HG03039 (cell line): ENCODE data around the gene LRRC8B.
A peak's percentile ranks its signal among the peaks of the same experiment; 100 is the strongest.
"Not testable (repeated sequence)": the region's sequence is repeated elsewhere in the genome, so short reads cannot be mapped to it uniquely, and the experiment has no call there.

Experiments used
- ATAC-seq: cut with Tn5 transposase; IDR thresholded peaks from one replicate; pipeline ENCODE4 v1.9.1; 2021; ENCODE audit warnings: mild to moderate bottlenecking, moderate library complexity; ENCODE audit not compliant: unreplicated experiment

Gene LRRC8B

DNA sequence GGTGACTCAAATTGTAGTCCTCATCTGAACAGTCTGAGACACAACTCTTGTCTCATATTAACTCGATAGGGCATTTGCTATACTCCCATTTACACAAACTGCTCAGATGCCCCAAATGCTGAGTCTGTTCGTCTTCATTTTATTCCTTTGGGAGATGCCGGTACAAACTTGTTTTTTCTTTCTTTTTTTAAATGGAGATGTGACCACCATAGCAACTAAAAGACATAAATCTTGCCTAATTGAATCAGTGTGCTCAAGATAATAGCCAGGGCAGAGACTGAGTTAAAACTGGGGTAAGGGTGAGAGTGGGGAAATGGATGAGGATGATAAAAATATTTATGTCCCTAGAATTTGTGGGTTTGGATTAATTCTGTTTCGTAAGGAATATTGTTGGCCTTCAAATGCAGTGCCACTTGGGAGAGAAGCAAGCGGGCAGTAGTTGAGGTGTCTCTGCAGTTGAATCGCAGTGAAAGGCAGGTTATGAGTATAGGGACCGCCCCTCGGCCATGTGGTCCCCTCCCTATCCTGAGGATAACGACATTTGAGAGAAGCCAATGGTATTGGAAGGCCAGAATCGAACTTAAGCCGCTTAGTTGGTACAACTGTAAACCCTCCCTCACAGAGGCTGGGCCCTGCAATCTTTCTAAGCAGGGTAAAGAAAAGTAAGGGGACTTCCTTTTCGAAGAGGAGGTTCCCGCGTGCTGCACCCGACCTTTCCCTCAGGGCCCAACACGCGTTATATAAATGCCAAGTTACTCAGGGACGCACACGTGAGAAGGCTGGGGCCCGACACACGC, 859 bp upstream of the LRRC8B start:
- ATAC-seq = peak; percentile 27

DNA sequence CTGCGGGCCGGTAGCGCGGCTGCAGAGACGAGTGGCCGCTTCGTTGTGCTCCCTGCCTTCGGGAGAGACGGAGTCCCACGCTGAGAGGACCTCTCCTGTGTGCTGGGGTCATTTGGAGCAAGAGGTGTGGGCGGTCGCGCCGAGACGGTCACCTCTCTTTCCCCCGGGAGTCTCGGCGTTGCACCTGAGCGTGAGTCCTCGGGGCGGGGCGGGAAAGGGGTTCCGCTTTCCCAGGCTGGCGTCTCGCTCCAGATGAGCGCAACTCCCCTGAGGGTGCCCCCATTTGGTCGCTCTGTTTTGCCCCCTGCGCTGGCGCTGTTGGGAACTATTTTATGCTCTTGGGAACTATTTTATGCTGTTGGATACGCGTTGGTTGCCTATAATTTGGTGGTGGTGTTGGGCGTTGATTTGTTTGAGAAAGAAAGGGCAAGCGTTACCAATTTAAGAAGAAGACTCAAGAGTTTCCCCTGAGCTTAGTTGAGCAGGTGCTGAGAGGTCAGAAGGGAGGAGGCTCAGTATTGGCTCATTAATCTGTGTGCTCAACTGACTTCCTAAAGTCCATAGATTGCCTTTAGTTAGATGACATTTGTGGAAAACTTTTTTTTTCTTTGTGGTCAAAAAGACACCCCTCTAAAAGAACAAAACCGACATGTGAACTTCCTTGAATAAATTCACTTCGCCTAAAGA, 683 bp downstream of the LRRC8B start:
- peak; percentile 20 for ATAC-seq

DNA sequence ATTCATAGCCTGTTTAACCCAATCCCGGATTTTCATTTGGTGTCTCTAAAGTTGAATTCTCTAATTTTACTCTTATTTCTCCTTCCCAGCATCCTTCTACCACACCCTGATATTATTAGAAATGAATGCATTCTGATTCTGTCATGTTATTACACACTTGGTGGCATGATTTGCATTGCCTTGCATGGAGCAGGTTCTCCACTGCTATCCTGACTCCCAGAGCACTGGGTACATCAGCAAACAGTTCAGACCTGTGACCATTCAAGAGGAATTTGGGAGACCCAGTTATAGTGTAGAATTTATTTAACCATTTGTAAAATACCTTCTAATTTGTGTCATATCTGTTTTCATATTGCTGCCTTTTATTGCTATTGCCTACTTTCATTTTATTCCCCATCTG, 2.6 kb downstream of the LRRC8B start:
- no peak for ATAC-seq

DNA sequence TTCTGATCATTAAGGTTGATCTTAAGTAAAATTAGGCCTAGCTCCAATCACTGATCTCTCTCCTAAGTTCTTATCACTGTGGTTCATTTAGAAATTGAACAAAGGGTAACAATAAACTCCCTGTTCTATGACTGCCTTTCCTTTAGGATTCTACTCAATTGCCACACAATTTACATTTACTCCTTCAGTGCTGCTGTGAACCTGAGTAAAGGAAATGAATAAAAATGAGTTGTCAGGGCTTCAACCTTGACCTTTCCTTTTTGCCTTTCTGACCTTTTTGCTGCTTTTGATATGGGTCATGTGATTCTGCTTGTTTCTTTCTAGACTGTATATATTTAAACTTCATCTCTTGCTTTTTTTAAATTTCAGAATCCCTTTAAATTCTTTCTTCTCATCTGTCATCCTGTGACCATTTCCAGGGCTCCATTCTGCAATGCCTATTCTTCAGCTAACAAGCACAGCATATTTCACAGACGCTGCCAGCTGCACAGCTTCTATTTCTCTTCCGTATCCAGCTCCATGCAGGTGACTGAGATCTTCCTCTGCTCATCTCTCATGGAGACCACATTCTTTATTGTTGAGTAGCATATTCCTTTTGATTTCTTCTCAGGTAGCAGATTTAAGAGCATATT, 3.2 kb downstream of the LRRC8B start:
- ATAC-seq = no peak

DNA sequence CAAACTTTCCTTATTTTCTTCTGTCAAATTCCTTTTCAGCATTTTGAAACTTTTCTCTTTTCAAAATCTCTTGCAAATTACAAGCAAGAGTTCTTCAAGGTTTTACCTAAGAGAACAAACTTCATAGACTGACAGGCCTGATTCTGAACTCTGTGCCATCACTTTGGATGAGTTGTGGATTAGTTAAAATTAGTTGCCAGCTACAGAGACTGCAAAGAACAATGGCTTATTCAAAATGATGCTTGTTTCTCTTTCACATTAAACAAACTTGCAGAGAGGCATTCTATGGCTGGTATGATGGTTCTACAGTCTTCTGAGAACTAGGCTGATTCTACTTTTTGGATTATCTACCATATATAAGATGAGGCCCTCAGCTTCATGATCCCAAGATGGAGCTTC, 3.8 kb downstream of the LRRC8B start:
- no peak for ATAC-seq

DNA sequence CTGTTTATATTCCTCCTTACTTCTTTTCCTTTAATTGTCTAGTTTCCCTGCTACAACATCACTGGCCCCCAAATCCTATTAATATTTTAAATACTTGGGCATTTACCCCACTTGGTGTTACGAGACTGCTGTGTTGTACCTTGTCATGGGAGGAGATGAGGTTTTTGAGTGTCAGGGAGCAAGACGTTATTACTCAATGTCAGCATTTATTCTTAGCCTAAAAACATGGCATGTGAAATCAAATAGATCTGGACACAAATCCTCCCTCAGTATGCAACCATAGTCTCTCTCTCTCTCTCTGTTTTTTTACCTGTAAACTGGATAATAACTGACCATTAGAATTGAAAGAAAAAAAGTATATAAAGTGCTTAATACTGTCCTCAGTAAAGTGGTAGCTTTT, 4.6 kb downstream of the LRRC8B start:
- no peak for ATAC-seq

DNA sequence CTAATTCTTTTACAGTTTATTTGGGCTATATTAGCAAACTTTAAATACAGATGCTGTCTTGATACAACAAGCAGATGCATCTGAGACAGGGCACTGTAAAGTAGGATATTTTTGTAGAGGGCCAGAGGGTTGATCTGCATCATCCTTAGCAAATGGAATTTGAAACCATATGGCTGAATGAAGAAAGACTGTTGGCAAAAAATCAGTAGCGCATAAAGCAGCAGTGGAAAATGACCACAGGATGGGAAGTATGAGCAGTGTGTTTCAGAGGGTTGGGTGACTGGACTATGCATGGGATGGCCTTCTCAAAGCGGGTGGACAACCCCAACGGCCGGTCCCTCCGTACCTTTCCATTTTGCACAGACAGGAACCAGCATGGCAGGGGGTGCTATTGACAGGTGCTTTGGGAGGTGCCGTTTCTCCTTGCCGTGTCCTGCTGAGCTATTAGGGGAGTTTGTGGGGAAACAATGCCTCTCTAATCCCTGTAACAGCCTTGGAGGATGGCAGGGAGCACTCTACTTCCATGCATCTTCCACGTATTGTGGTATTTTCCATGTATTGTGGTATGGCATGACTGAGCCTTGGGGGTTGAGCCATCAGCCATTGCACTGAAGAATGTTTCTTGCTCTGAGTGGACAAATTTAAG, 5.9 kb downstream of the LRRC8B start:
- no peak for ATAC-seq

DNA sequence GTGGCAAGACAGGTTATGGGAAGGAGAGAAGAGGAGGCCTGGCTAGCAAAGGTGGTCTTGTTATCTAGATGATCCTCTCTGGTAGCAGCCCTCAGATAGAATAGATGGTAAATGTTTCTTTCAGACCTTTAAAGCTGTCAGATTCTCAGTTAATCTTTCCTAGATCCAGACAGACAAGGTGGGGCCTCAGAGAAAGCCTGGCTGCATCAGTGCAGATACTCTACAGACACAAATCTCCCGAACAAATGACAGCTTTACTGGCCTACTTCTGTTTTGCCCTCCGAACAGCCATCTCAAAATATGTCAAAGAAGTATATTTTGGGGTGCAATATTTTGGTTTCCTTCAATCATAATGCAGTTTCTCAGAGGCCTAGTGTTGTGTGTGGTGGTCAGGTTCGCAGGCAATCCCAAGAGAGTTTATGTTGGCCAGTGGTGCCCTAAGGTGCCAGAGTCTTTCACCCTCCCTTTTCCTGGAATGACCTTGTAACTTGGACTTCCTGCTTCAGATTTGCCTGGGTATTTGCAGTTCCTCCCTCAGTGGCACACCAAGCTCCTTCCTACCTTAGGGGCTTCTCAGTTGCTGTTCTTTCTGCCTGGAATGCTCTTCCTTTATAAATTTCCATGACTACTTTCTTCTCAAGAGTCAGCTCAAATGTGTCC, 7.0 kb downstream of the LRRC8B start:
- no peak for ATAC-seq

DNA sequence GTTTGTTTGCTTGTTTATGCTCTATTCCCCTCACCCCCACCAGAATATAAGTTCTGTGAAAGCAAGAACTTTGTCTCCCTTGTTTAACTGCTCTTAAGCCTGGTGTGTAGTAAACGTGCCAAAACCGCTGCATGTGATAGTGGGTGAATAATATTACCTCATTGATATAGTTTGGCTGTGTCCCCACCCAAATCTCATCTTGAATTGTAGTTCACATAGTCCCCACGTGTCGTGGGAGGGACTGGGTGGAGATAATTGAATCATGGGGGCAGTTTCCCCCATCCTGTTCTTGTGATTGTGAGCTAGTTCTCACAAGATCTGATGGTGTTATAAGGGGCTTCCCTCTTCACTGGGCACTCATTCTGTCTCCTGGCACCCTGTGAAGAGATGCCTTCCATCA, 7.6 kb downstream of the LRRC8B start:
- ATAC-seq = no peak

DNA sequence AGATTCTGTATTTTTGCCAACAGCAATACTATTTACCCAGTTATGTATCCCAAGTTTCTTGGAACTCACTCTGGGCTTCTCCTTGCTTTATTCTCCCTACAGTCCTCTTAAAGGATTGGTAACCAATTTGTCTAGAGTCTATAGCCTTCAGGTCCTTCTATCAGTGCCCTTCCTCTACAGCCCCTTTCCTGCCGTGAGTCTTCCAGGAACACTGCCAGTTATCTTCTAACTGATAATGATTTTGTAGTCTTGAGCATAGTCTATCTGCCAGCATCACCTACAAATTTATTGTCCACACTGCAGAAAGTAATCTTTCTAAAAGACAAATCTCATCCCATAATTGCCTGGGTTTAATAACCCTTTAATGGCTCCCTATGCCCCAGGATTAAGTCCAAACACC, 8.2 kb downstream of the LRRC8B start:
- no peak for ATAC-seq

DNA sequence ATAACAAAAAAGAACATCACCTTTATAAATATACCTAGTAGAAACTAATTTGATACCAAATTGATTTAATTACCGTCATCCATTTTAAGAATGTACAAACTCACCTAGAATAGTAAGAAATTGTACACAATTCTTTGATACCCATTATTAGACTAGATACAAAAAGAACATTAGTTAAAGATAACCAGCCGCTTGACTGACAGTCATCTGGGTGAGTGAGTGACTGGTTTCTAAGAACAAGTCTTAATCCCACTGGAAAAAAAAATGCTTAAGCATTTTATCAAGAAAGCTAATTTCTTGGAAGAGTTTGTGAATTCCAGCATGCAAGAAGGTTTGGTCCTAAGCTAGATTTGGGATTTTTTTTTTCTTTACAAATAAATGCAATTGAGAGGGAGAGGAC, 10.9 kb downstream of the LRRC8B start:
- ATAC-seq = no peak

DNA sequence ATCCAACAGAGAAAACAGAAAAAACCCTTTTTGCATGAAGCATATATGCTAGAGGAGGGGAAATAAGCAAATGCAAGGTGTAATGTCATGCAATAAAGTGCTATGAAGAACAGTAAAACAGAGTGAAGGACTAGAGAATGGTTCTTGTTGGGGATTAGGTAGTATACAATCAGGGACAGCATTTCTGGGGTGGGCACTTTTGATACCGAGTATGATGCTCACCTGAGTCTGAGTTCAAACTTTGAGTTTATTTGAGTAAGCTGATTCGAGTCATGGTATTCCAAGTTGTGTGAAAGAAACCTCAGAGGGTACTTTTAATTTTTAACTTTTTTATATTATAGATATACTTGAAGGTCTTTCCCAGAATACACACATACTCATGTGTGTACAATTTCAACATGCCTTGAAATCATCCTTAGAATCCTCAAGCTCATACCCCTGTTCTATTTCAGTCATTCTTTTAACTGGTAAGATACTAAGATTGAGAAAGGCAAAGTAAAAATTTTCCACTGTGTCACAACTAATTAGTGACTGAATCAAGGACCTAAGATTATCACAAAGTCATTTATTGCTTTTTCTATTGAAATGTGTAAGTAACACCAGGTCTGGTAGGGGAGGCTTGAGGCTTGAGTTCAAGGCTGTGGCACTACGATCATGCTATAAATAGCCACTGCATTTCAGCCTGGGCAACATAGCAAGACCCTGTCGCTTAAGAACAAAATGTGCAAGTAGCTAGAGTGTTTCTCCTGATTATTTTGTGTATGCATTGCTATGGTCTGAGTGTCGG, 12.1 kb downstream of the LRRC8B start:
- no peak for ATAC-seq

DNA sequence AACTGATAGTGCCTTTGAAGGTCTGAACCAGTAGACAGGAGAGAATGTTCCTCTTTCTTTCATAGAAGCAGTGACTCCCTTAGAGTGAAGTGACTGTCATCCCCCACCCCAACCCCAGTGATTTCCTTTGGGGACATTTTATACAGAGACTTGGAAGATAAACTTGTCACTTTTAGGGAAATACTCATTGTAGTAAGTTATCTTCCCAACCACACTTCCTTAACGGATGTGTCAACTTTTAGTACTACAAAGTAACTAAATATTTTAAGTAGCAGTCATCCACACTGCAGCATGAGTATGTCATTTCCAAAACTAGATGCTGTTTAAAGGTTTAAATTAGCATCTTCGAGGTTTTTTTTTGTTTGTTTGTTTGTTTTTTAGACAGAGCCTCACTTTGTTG, 13.7 kb downstream of the LRRC8B start:
- no peak for ATAC-seq

DNA sequence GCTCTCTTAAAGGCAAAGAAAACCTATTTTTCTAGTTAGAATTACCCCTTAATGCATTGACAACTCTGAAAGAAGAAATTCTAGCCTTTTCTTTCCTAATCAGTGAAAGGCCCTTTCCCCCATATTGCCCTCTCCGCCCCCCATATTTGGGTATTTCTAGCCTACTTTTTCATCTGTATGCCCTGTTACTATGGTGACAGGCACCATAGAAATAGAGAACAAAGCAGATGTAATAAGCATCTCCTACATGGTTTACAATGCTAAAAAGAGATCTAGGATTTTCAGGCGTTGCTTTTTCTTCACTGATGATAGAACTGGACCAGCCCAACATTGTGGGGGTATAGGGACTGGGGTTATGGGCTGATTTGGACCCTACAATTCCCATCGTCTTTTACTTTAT, 14.5 kb downstream of the LRRC8B start:
- ATAC-seq = no peak

DNA sequence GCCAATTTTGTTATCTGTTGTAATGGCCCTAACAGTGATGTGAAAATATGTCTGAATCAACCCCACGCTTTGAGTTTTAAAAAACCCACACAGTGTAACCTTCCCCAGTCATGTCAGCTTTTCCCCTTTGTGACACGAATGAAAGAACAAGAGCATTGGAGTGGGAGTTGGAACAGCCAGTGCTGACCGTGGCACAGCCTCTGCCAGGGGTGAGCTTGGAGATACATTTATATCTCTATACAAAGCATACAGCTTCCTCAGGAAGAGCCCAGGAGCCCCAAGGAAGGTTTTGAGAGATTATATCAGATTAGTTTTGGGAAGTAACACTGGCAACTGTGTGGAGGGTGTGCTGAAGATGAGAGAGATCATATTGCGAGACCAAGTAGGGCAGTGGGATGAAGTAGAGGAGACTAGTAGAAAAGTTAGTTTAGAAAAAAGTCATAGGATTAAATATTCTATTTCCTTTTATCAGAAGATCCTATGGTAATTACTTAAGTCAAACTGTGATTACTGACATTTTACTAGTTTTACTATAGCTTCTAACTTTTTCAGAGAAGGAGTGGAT, 15.9 kb downstream of the LRRC8B start:
- no peak for ATAC-seq

DNA sequence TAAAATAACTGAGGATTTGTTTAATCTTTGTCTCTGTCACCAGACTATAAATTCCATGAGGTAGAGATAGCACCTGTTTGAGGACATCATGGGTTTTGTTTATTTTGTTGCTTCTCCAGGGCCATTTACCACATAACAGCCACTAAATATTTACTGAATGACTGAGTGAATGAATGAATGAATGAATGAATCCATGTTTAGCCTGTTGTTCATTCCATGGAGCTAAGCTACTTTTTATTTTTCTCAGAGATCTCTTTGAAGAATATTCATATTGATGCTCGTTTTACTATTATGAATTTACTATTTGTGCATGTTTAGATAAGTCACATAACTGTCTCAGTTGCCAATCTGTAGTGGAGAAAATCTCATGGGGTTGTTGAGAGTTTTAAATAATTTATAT, 17.7 kb downstream of the LRRC8B start:
- no peak for ATAC-seq

DNA sequence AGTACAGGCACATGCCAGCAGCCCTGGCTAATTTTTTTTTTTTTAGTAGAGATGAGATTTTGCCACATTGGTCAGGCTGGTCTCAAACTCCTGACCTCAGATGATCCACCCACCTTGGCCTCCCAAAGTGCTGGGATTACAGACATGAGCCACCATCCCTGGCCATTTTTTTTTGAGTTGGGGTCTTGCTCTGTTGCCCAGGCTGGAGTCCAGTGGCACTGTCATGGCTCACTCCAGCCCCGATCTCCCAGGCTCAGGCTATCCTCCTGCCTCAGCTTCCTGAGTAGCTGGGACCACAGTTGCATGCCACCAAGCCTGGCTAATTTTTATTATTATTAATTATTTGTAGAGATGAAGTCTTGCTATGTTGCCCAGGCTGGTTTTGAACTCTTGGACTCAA, 19.0 kb downstream of the LRRC8B start:
- ATAC-seq = not testable (repeated sequence)

DNA sequence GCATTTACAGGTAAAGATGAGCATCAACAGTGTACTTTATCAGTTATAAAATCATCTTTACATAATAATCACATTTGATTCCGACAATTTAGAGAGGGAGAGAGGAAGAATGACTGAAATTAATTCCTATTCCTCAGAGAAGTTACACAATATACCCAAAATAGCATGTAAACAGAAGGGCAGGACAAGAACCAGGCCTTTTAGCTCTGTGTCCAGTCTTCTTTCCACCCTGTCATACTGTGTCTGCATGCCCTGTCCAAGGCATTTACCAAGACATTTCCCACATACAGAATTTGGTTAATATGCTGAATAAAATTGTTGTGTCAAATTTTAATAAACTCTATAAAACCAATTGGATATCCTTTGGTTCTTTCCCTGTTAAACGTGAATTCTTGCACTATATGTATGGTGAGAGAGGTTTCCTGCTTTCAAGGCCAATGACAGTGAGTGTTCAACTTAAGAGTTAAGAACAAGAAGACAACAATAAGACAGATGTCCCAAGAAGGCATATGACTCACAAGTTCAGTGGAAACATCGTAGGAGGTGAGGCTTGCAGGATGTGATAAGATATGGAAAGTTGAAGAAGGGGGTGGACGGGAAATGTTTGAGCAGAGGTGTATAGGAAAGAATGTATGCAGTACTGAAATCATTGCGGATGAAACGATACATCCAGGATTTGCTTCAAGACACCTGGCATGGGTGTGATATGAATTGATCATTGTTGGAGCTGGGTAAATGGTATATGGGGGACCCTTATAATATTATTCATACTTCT, 20.8 kb downstream of the LRRC8B start:
- no peak for ATAC-seq
